HUES64 (cell line): ENCODE measurements around the gene NFKBIE.

Experiments used
- H3K27ac ChIP-seq: 2 replicates; pipeline ENCODE4 v1.7.0; 2013; ENCODE audit warnings: low read depth, low read length, inconsistent platforms
- H3K27me3 ChIP-seq: 2 replicates; pipeline ENCODE4 v1.6.1; 2013; ENCODE audit warnings: mild to moderate bottlenecking, low read length; ENCODE audit not compliant: insufficient read depth
- H3K36me3 ChIP-seq: 2 replicates; pipeline ENCODE4 v1.6.1; 2013; ENCODE audit warnings: mild to moderate bottlenecking, low read length; ENCODE audit not compliant: insufficient read depth
- H3K4me1 ChIP-seq: 2 replicates; pipeline ENCODE4 v1.6.1; 2013; ENCODE audit warnings: mild to moderate bottlenecking, low read length, moderate library complexity; ENCODE audit not compliant: insufficient read depth
- H3K4me3 ChIP-seq: 2 replicates; pipeline ENCODE4 v1.5.1; 2013; ENCODE audit warnings: mild to moderate bottlenecking, low read length, moderate library complexity
- H3K9ac ChIP-seq: 2 replicates; pipeline ENCODE4 v1.6.1; 2013; ENCODE audit warnings: mild to moderate bottlenecking, low read depth, low read length
- H3K9me3 ChIP-seq: 2 replicates; pipeline ENCODE4 v1.6.1; 2013; ENCODE audit warnings: low read depth, low read length; ENCODE audit not compliant: insufficient read depth
- WGBS: fragments of 150-250, 120-280 bp; methylation state at CpG from one replicate; pipeline ENCODE4 v1.1.7; 2013; ENCODE audit warnings: missing lambda C conversion rate; 5-methylcytosine and 5-hydroxymethylcytosine counted together

Gene NFKBIE

GRCh38 chr6:44248579-44248978 is 16.8 kb downstream of the NFKBIE start:
- WGBS, result 62% methylated on average over 1 of the region's 1 CpG

GRCh38 chr6:44247338-44248302 is 17.7 kb downstream of the NFKBIE start:
- Histone ChIP-seq H3K4me1 (peaks cover 19% of the 10 kb centered on the region; the same call in 1 of the 2 replicates), H3K4me3 (peak overlapping the region; percentile 76), H3K27ac (peak overlapping the region; percentile 89), H3K27me3 (no peaks in the 10 kb centered on the region), H3K9ac (peak overlapping the region; percentile 99), H3K9me3 (no peaks in the 10 kb centered on the region), H3K36me3 (peaks cover 49% of the 10 kb centered on the region)
- under 1% methylated on average over 51 of the region's 52 CpGs for WGBS

More at GRCh38 chr6:44248579-44248978, 16.8 kb downstream of the NFKBIE start:
- peaks cover 58% of the 10 kb centered on the region for H3K36me3 ChIP-seq
- H3K27me3 ChIP-seq, result no peaks in the 10 kb centered on the region
- peak overlapping the region; percentile 76 for H3K4me3 ChIP-seq
- H3K27ac ChIP-seq, result peak overlapping the region; percentile 62; the same call in 1 of the 2 replicates
- H3K4me1 ChIP-seq, result peaks cover 19% of the 10 kb centered on the region; the same call in 1 of the 2 replicates
- peak overlapping the region; percentile 99 for H3K9ac ChIP-seq
- no peaks in the 10 kb centered on the region for H3K9me3 ChIP-seq

- Histone ChIP-seq H3K27ac (peak within 1 kb of the TSS; percentile 91), H3K36me3 (peaks cover 41% of the 10 kb centered on the region), H3K9ac (peak within 1 kb of the TSS; percentile 99), H3K4me3 (peak within 1 kb of the TSS; percentile 76), H3K27me3 (no peaks in the 10 kb centered on the region), H3K4me1 (peaks cover 19% of the 10 kb centered on the region; the same call in 1 of the 2 replicates), H3K9me3 (no peaks in the 10 kb centered on the region)
- WGBS, result under 1% methylated on average over 34 of the region's 34 CpGs
Observed at GRCh38 chr6:44246663-44247337, 18.6 kb downstream of the NFKBIE start, which contains the start of gene HSP90AB1. Gene HSP90AB1, plus strand, starts transcription at chr6:44247101. Its CDS starts 1,529 bp downstream, at chr6:44248630.

- Histone ChIP-seq H3K36me3 (peaks cover 33% of the 10 kb centered on the region), H3K27ac (peak overlapping the region; percentile 91), H3K4me1 (peaks cover 19% of the 10 kb centered on the region; the same call in 1 of the 2 replicates), H3K9ac (peak overlapping the region; percentile 99), H3K4me3 (peak overlapping the region; percentile 76), H3K9me3 (no peaks in the 10 kb centered on the region), H3K27me3 (no peaks in the 10 kb centered on the region)
- 1% methylated on average over 56 of the region's 62 CpGs for WGBS
Observed at GRCh38 chr6:44245912-44246662, 19.3 kb downstream of the NFKBIE start.

GRCh38 chr6:44245391-44245911 is 19.9 kb downstream of the NFKBIE start:
- H3K36me3 ChIP-seq, result peaks cover 27% of the 10 kb centered on the region
- H3K4me1 ChIP-seq, result peaks cover 19% of the 10 kb centered on the region; the same call in 1 of the 2 replicates
- H3K9ac ChIP-seq, result peak overlapping the region; percentile 40
- no peaks in the 10 kb centered on the region for H3K9me3 ChIP-seq
- peak overlapping the region; percentile 34 for H3K27ac ChIP-seq
- no peaks in the 10 kb centered on the region for H3K27me3 ChIP-seq
- peak overlapping the region; percentile 76 for H3K4me3 ChIP-seq
- 68% methylated on average over 12 of the region's 12 CpGs for WGBS

GRCh38 chr6:44243345-44243744 is 22.0 kb downstream of the NFKBIE start:
- no peak overlapping the region for H3K9ac ChIP-seq
- peaks cover 6% of the 10 kb centered on the region for H3K36me3 ChIP-seq
- no peak overlapping the region for H3K27ac ChIP-seq
- H3K4me1 ChIP-seq, result peaks cover 8% of the 10 kb centered on the region; the same call in 1 of the 2 replicates
- H3K27me3 ChIP-seq, result no peaks in the 10 kb centered on the region
- no peaks in the 10 kb centered on the region for H3K9me3 ChIP-seq
- WGBS, result 91% methylated on average over 7 of the region's 7 CpGs
- H3K4me3 ChIP-seq, result no peak overlapping the region

GRCh38 chr6:44238687-44239350 is 26.5 kb downstream of the NFKBIE start:
- no peak overlapping the region for H3K27ac ChIP-seq
- H3K9ac ChIP-seq, result no peak overlapping the region
- WGBS, result 86% methylated on average over 7 of the region's 7 CpGs
- no peaks in the 10 kb centered on the region for H3K9me3 ChIP-seq
- peaks cover 16% of the 10 kb centered on the region for H3K4me1 ChIP-seq
- peaks cover 15% of the 10 kb centered on the region for H3K36me3 ChIP-seq
- no peaks in the 10 kb centered on the region for H3K27me3 ChIP-seq
- no peak overlapping the region for H3K4me3 ChIP-seq

- H3K27ac ChIP-seq, result no peak overlapping the region
- H3K4me3 ChIP-seq, result peak overlapping the region; percentile 58
- H3K36me3 ChIP-seq, result peaks cover 24% of the 10 kb centered on the region
- H3K9ac ChIP-seq, result peak overlapping the region; percentile 54
- H3K9me3 ChIP-seq, result no peaks in the 10 kb centered on the region
- 3% methylated on average over 42 of the region's 42 CpGs for WGBS
- H3K4me1 ChIP-seq, result peaks cover 16% of the 10 kb centered on the region
- no peaks in the 10 kb centered on the region for H3K27me3 ChIP-seq
Observed at GRCh38 chr6:44237813-44238433, 27.4 kb downstream of the NFKBIE start.

- Histone ChIP-seq H3K9ac (peak overlapping the region; percentile 54; the same call in 1 of the 2 replicates), H3K36me3 (peaks cover 31% of the 10 kb centered on the region), H3K4me1 (peaks cover 16% of the 10 kb centered on the region), H3K9me3 (no peaks in the 10 kb centered on the region), H3K27me3 (no peaks in the 10 kb centered on the region), H3K27ac (peak overlapping the region; percentile 50; the same call in 1 of the 2 replicates), H3K4me3 (peak overlapping the region; percentile 58)
- 49% methylated on average over 21 of the region's 22 CpGs for WGBS
Observed at GRCh38 chr6:44237021-44237812, 28.1 kb downstream of the NFKBIE start.
